GM12878 (cell line): ENCODE results near the gene KLHL26. TPM values are rescaled to one million over a fixed set of nuclear protein-coding genes. Genes with fewer than 3 reads are reported as not detected.

Experiments used
- ATAC-seq: fragments of 200-7000 bp; cut with Tn5 transposase; 3 replicates; pipeline ENCODE4 v1.9.1; 2020; ENCODE audit warnings: mild to moderate bottlenecking, moderate library complexity
- BruUV-seq: library from RNA; stranded (reverse); fragments of 400-500 nt; replicated peaks from 2 replicates; lab custom pipeline; 2021; lab: Mats Ljungman, UMichigan
- CTCF ChIA-PET: fragments of 300-600 bp; sonication (Branson Sonifier 250); formaldehyde crosslinking; extraction: SDS; loops from one replicate; lab custom pipeline; 2021; ENCODE audit warnings: inconsistent platforms; lab: Yijun Ruan, JAX
- POLR2A ChIA-PET: fragments of 350-600 bp; formaldehyde crosslinking; extraction: SDS; loops from one replicate; lab custom pipeline; 2021; ENCODE audit warnings: inconsistent platforms; lab: Charles Lee
- RAD21 ChIA-PET: fragments of 300-600 bp; sonication (Branson Sonifier 250); formaldehyde crosslinking; loops from one replicate; lab custom pipeline; 2023; ENCODE audit warnings: antibody characterized with exemption; ENCODE audit not compliant: unreplicated experiment; lab: Charles Lee
- SMC1A ChIA-PET: fragments of 300-600 bp; sonication (Branson Sonifier 250); formaldehyde crosslinking; loops from one replicate; lab custom pipeline; 2023; ENCODE audit not compliant: unreplicated experiment, uncharacterized antibody; lab: Charles Lee
- DNase-seq: peaks from one replicate; pipeline ENCODE4 v3.0.0-alpha.2; 2011; ENCODE audit warnings: low read depth, low spot score
- FAIRE-seq: peaks from 3 replicates; lab custom pipeline; 2011; peaks lifted over from hg19 to GRCh38; lab: Jason Lieb, UNC
- H2AFZ ChIP-seq: 2 replicates; pipeline ENCODE4 v1.6.0; 2011; ENCODE audit warnings: low read depth, low read length, control low read depth; ENCODE audit not compliant: control insufficient read depth
- H3K27ac ChIP-seq: 2 replicates; pipeline ENCODE4 v1.5.1; 2011; ENCODE audit warnings: control low read depth; ENCODE audit not compliant: control insufficient read depth, insufficient read depth
- H3K27me3 ChIP-seq, 2 experiments: replicated peaks in 1 of 2; 2 replicates each; pipeline versions ENCODE4 v1.6.0 to v1.6.1; 2011; ENCODE audit warnings: low read length in 1 of 2; ENCODE audit not compliant: control insufficient read depth in 2 of 2, insufficient read depth in 2 of 2
- H3K36me3 ChIP-seq, 2 experiments: 2 replicates each; pipeline ENCODE4 v1.5.1; 2011; ENCODE audit warnings: low read length in 1 of 2; ENCODE audit not compliant: control insufficient read depth in 2 of 2, insufficient read depth in 2 of 2
- H3K4me1 ChIP-seq: 2 replicates; pipeline ENCODE4 v1.6.1; 2011; ENCODE audit warnings: mild to moderate bottlenecking, low read length, moderate library complexity, mixed read lengths; ENCODE audit not compliant: control insufficient read depth, insufficient read depth
- H3K4me2 ChIP-seq: 2 replicates; pipeline ENCODE4 v1.6.0; 2011; ENCODE audit warnings: control low read depth; ENCODE audit not compliant: control insufficient read depth, insufficient read depth
- H3K4me3 ChIP-seq: fragments of 200-600 bp; sonication (generic); 2 replicates; pipeline ENCODE4 v1.5.1; 2016
- H3K79me2 ChIP-seq: 2 replicates; pipeline ENCODE4 v1.6.0; 2011; ENCODE audit warnings: low read length; ENCODE audit not compliant: control insufficient read depth, insufficient read depth
- H3K9ac ChIP-seq: 2 replicates; pipeline ENCODE4 v1.8.0; 2011; ENCODE audit warnings: low read length, control low read depth, mixed read lengths; ENCODE audit not compliant: control insufficient read depth, insufficient read depth
- H3K9me3 ChIP-seq: replicated peaks from 3 replicates; pipeline ENCODE4 v1.5.1; 2011; ENCODE audit warnings: mild to moderate bottlenecking, low read length; ENCODE audit not compliant: control insufficient read depth, insufficient read depth
- H4K20me1 ChIP-seq: 2 replicates; pipeline ENCODE4 v1.6.0; 2011; ENCODE audit not compliant: control insufficient read depth, insufficient read depth
- BMI1 ChIP-seq: fragments of 450-650 bp; IDR thresholded peaks from 2 replicates; pipeline ENCODE4 v1.6.1; 2016; ENCODE audit warnings: mild to moderate bottlenecking, moderate library complexity, borderline replicate concordance
- EGR1 ChIP-seq, 2 experiments: IDR thresholded peaks; 1 replicate in 1 of 2; 2 replicates in 1 of 2; pipeline ENCODE4 v1.6.1; 2011 to 2012; ENCODE audit warnings: low read depth in 2 of 2, low read length in 2 of 2, borderline replicate concordance in 1 of 2, mild to moderate bottlenecking in 1 of 2, moderate library complexity in 1 of 2
- HDAC2 ChIP-seq: fragments of 200-600 bp; sonication (generic); IDR thresholded peaks from 2 replicates; pipeline ENCODE4 v1.6.1; 2017
- HDGF ChIP-seq: fragments of 450-650 bp; IDR thresholded peaks from 2 replicates; pipeline ENCODE4 v1.6.1; 2016; ENCODE audit warnings: antibody characterized with exemption
- MTA3 ChIP-seq: IDR thresholded peaks from 2 replicates; pipeline ENCODE4 v1.6.1; 2012; ENCODE audit warnings: low read length, inconsistent platforms, borderline replicate concordance
- PAX8 ChIP-seq: fragments of 450-650 bp; IDR thresholded peaks from 2 replicates; pipeline ENCODE4 v1.6.1; 2017; ENCODE audit warnings: mild to moderate bottlenecking, moderate library complexity
- RFX5 ChIP-seq: IDR thresholded peaks from 2 replicates; pipeline ENCODE4 v1.6.1; 2011; ENCODE audit warnings: low read depth, low read length, improper control_type of control experiment
- SP1 ChIP-seq: IDR thresholded peaks from one replicate; pipeline ENCODE4 v1.6.1; 2011; ENCODE audit warnings: low read depth, low read length
- SREBF1 ChIP-seq: IDR thresholded peaks from 2 replicates; pipeline ENCODE4 v1.6.1; 2012; ENCODE audit warnings: mild to moderate bottlenecking, low read length
- TCF7 ChIP-seq: IDR thresholded peaks from 2 replicates; pipeline ENCODE4 v1.6.1; 2014; ENCODE audit warnings: antibody characterized with exemption, borderline replicate concordance
- ZNF217 ChIP-seq: fragments of 450-650 bp; IDR thresholded peaks from 2 replicates; pipeline ENCODE4 v1.6.1; 2017; ENCODE audit warnings: antibody characterized with exemption, mild to moderate bottlenecking
- WGBS: methylation state at CpG from one replicate; pipeline ENCODE4 v1.1.6; 2016; ENCODE audit warnings: low lambda C conversion rate; ENCODE audit not compliant: insufficient replicate concordance, insufficient coverage; ENCODE audit errors: missing lambda C conversion rate; 5-methylcytosine and 5-hydroxymethylcytosine counted together
- in situ Hi-C: fragments of 300-500 bp; cut with MboI; formaldehyde crosslinking; loops from 9 replicates; pipeline ENCODE4 v1.14.3; 2018; ENCODE audit warnings: mixed read lengths
- intact Hi-C: fragments of 100-400 bp; cut with micrococcal nuclease; formaldehyde crosslinking; loops from one replicate; pipeline ENCODE4 v1.14.2; 2022; ENCODE audit not compliant: unreplicated experiment
- polyA plus RNA-seq, 11 experiments: library from polyadenylated mRNA; depleted of rRNA in 4 of 11; unstranded in 6 of 11; stranded (reverse) in 5 of 11; fragments of >200 nt; fragmentation: Nextera tagmentation in 4 of 11; fragmentation: Illumina TruSeq in 1 of 11; extraction: Ambion mirVana in 4 of 11; extraction: Trizol in 1 of 11; gene quantifications; 1 replicate in 1 of 11; 2 replicates in 10 of 11; pipeline versions ENCODE4 v1.2.1 to v1.2.3, GENCODE V29; 2011 to 2016; ENCODE audit warnings: inconsistent platforms in 2 of 11, missing spikeins in 2 of 11, low read depth in 1 of 11
- total RNA-seq, 4 experiments: library from RNA; depleted of rRNA in 3 of 4; stranded (reverse); fragments of >200 nt in 3 of 4; fragmentation: Illumina TruSeq in 1 of 4; extraction: Trizol in 1 of 4; gene quantifications; 2 replicates each; pipeline versions ENCODE4 v1.2.1 to v1.2.3, GENCODE V29; 2013 to 2021
- TF ChIP-seq, protein P1 (sequence below): IDR thresholded peaks from 2 replicates; pipeline ENCODE4 v1.6.1; 2012; ENCODE audit warnings: low read length, inconsistent platforms
- TF ChIP-seq, protein P2 (sequence below): fragments of 150-350 bp; IDR thresholded peaks from 2 replicates; pipeline ENCODE4 v1.6.1; 2016; ENCODE audit warnings: low read depth, low read length
- TF ChIP-seq, protein P3 (sequence below): fragments of 450-650 bp; IDR thresholded peaks from 2 replicates; pipeline ENCODE4 v1.6.1; 2017; ENCODE audit warnings: mild to moderate bottlenecking, moderate library complexity

The KLHL26 gene
- total and polyA plus RNA-seq, 10 of the 15 experiments (the other 5 are each of a cell fraction or from before 2014, with no cell fraction given): 0.18 to 14.6 (median 2.9) TPM

DNA sequence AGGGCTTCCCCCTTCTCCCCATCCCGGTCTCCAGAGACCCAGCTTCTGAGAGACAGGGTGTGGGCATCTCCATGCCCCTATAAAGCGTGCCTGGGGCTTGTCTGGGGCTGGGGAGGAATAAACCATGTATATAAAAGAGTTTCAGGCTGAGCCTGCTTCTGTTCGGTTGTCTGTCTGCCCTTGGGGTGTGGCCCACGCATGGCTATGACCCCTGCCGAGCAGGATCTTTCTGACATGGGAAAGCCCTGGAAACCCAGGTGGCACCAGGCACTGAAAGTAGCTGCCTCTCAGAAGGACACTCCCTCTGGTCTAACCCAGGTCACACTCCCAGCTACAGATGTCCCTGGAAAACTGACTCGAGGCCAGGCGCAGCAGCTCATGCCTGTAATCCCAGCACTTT is 15.9 kb upstream of the KLHL26 start:
- no peak overlapping the region for H3K4me2 ChIP-seq
- in situ Hi-C loops (no loop called here), intact Hi-C loops (no loop called here)
- BruUV-seq: no TSS peak
- H3K9ac ChIP-seq: no peak overlapping the region
- H2AFZ ChIP-seq: no peak overlapping the region
- POLR2A ChIA-PET: interaction anchor here (1.2 kb wide), 1 partner anchor 8 kb away, joined by 3 read pairs; no protein-coding TSS in a partner anchor
- no peaks in the 10 kb centered on the region for H3K36me3 ChIP-seq
- FAIRE-seq: no peak
- ATAC-seq: no peak
- H3K79me2 ChIP-seq: no peaks in the 10 kb centered on the region
- no peak overlapping the region for H3K27ac ChIP-seq
- H3K4me3 ChIP-seq: no peak overlapping the region
- TF ChIP-seq TCF7 (no peak), BMI1 (no peak), HDGF (no peak), SP1 (no peak), PAX8 (no peak), SREBF1 (no peak), EGR1 (IDR thresholded peaks at IDR 0.05; ENCODE audit: borderline replicate concordance in 1 of 2, low read depth in 2 of 2, low read length in 2 of 2) (no peak), HDAC2 (no peak), MTA3 (no peak), ZNF217 (no peak), RFX5 (no peak)
- TF ChIP-seq, protein P1, sequence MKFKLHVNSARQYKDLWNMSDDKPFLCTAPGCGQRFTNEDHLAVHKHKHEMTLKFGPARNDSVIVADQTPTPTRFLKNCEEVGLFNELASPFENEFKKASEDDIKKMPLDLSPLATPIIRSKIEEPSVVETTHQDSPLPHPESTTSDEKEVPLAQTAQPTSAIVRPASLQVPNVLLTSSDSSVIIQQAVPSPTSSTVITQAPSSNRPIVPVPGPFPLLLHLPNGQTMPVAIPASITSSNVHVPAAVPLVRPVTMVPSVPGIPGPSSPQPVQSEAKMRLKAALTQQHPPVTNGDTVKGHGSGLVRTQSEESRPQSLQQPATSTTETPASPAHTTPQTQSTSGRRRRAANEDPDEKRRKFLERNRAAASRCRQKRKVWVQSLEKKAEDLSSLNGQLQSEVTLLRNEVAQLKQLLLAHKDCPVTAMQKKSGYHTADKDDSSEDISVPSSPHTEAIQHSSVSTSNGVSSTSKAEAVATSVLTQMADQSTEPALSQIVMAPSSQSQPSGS: no peak
- TF ChIP-seq, protein P2, sequence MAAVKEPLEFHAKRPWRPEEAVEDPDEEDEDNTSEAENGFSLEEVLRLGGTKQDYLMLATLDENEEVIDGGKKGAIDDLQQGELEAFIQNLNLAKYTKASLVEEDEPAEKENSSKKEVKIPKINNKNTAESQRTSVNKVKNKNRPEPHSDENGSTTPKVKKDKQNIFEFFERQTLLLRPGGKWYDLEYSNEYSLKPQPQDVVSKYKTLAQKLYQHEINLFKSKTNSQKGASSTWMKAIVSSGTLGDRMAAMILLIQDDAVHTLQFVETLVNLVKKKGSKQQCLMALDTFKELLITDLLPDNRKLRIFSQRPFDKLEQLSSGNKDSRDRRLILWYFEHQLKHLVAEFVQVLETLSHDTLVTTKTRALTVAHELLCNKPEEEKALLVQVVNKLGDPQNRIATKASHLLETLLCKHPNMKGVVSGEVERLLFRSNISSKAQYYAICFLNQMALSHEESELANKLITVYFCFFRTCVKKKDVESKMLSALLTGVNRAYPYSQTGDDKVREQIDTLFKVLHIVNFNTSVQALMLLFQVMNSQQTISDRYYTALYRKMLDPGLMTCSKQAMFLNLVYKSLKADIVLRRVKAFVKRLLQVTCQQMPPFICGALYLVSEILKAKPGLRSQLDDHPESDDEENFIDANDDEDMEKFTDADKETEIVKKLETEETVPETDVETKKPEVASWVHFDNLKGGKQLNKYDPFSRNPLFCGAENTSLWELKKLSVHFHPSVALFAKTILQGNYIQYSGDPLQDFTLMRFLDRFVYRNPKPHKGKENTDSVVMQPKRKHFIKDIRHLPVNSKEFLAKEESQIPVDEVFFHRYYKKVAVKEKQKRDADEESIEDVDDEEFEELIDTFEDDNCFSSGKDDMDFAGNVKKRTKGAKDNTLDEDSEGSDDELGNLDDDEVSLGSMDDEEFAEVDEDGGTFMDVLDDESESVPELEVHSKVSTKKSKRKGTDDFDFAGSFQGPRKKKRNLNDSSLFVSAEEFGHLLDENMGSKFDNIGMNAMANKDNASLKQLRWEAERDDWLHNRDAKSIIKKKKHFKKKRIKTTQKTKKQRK: no peak
- TF ChIP-seq, protein P3, sequence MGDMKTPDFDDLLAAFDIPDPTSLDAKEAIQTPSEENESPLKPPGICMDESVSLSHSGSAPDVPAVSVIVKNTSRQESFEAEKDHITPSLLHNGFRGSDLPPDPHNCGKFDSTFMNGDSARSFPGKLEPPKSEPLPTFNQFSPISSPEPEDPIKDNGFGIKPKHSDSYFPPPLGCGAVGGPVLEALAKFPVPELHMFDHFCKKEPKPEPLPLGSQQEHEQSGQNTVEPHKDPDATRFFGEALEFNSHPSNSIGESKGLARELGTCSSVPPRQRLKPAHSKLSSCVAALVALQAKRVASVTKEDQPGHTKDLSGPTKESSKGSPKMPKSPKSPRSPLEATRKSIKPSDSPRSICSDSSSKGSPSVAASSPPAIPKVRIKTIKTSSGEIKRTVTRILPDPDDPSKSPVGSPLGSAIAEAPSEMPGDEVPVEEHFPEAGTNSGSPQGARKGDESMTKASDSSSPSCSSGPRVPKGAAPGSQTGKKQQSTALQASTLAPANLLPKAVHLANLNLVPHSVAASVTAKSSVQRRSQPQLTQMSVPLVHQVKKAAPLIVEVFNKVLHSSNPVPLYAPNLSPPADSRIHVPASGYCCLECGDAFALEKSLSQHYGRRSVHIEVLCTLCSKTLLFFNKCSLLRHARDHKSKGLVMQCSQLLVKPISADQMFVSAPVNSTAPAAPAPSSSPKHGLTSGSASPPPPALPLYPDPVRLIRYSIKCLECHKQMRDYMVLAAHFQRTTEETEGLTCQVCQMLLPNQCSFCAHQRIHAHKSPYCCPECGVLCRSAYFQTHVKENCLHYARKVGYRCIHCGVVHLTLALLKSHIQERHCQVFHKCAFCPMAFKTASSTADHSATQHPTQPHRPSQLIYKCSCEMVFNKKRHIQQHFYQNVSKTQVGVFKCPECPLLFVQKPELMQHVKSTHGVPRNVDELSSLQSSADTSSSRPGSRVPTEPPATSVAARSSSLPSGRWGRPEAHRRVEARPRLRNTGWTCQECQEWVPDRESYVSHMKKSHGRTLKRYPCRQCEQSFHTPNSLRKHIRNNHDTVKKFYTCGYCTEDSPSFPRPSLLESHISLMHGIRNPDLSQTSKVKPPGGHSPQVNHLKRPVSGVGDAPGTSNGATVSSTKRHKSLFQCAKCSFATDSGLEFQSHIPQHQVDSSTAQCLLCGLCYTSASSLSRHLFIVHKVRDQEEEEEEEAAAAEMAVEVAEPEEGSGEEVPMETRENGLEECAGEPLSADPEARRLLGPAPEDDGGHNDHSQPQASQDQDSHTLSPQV: no peak
- WGBS: 76% methylated on average over 7 of the region's 7 CpGs
- DNase-seq: no peak
- no peaks in the 10 kb centered on the region for H3K9me3 ChIP-seq
- SMC1A ChIA-PET: no interaction called here
- no peaks in the 10 kb centered on the region for H3K4me1 ChIP-seq
- H4K20me1 ChIP-seq: no peaks in the 10 kb centered on the region
- H3K27me3 ChIP-seq: no peaks in the 10 kb centered on the region
- RAD21 ChIA-PET: no interaction called here
- CTCF ChIA-PET: interaction anchor here (0.9 kb wide), 1 partner anchor 27 kb away, joined by 4 read pairs; no protein-coding TSS in a partner anchor
